ENCODE results near the gene ARHGAP15.

The ARHGAP15 gene

DNA sequence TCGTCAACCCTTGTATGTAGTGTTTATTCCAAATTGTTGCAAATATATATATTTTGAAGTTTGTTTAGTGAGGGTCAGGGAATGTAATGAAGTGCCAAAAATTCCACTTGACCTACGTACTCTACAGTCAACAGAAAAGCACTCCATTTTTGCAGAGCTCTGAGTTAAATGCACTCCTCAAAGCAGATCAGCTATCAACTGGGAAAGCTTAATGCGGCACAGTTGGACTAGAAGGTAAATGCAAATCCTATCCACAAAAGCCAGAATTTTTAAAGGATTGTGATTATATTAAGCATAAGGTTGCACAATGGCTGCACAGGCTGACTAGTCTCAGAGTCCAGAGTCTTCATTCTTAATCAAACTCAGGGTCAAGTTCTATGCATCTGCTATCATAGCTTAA lies 577.1 kb downstream of the ARHGAP15 start:
- no peaks in the 10 kb centered on the region for H3K27me3 ChIP-seq (ENCODE audit: control insufficient read depth, low read length)
- H3K27ac ChIP-seq (ENCODE audit: low read depth, low read length): no peak overlapping the region
- no peak overlapping the region for H3K4me2 ChIP-seq (ENCODE audit: low read length)
- H3K4me1 ChIP-seq (ENCODE audit: control insufficient read depth, low read length): no peaks in the 10 kb centered on the region
- peaks cover 3% of the 10 kb centered on the region; the same call in 1 of the 2 replicates for H3K36me3 ChIP-seq (ENCODE audit: control insufficient read depth, low read length)
- H3K79me2 ChIP-seq (ENCODE audit: control insufficient read depth, low read length): no peaks in the 10 kb centered on the region
- H3K9me3 ChIP-seq (ENCODE audit: control insufficient read depth, insufficient read depth, low read length): no peaks in the 10 kb centered on the region
- TF ChIP-seq, protein P1, sequence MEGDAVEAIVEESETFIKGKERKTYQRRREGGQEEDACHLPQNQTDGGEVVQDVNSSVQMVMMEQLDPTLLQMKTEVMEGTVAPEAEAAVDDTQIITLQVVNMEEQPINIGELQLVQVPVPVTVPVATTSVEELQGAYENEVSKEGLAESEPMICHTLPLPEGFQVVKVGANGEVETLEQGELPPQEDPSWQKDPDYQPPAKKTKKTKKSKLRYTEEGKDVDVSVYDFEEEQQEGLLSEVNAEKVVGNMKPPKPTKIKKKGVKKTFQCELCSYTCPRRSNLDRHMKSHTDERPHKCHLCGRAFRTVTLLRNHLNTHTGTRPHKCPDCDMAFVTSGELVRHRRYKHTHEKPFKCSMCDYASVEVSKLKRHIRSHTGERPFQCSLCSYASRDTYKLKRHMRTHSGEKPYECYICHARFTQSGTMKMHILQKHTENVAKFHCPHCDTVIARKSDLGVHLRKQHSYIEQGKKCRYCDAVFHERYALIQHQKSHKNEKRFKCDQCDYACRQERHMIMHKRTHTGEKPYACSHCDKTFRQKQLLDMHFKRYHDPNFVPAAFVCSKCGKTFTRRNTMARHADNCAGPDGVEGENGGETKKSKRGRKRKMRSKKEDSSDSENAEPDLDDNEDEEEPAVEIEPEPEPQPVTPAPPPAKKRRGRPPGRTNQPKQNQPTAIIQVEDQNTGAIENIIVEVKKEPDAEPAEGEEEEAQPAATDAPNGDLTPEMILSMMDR (IDR thresholded peaks at IDR 0.05; ENCODE audit: low read depth, low read length, poor library complexity, severe bottlenecking): no peak
- no peak for TF ChIP-seq EZH2phosphoT487 (IDR thresholded peaks at IDR 0.05; ENCODE audit: borderline replicate concordance, low read length)
- no peaks in the 10 kb centered on the region for H3F3A ChIP-seq (ENCODE audit: control insufficient read depth, insufficient read depth)
- H3K9me2 ChIP-seq (replicated peaks; ENCODE audit: control insufficient read depth, low read length): no peaks in the 10 kb centered on the region
- no peak overlapping the region for H3K4me3 ChIP-seq (ENCODE audit: low read length)
- no peaks in the 10 kb centered on the region for H4K20me1 ChIP-seq (ENCODE audit: control insufficient read depth, insufficient read depth, low read depth, low read length)

DNA sequence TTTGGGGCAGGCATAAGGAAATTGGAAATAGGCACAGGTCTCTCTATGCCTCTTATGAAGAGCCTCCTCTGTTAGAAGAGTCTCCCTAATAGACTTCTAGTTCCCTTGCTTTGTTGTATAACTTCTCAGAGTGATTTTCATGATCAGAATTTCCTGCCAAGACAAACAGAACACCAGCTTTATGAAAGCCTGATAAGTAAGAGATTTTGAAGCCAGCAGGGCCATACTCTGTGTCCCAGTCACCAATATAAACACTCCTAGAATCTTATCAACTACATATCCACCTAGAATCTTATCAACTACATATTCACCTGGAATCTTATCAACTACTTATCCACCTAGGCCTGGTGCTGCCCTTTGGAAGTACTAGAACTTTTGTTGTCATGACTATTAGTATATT lies 579.5 kb downstream of the ARHGAP15 start:
- H3K27ac ChIP-seq (ENCODE audit: low read depth, low read length): no peak overlapping the region
- H3K79me2 ChIP-seq (ENCODE audit: control insufficient read depth, low read length): no peaks in the 10 kb centered on the region
- H3K9me2 ChIP-seq (replicated peaks; ENCODE audit: control insufficient read depth, low read length): no peaks in the 10 kb centered on the region
- TF ChIP-seq, protein P1 (IDR thresholded peaks at IDR 0.05; ENCODE audit: low read depth, low read length, poor library complexity, severe bottlenecking): no peak
- no peak for TF ChIP-seq EZH2phosphoT487 (IDR thresholded peaks at IDR 0.05; ENCODE audit: borderline replicate concordance, low read length)
- no peak overlapping the region for H3K4me3 ChIP-seq (ENCODE audit: low read length)
- no peaks in the 10 kb centered on the region for H3K27me3 ChIP-seq (ENCODE audit: control insufficient read depth, low read length)
- peaks cover 7% of the 10 kb centered on the region for H3K9me3 ChIP-seq (ENCODE audit: control insufficient read depth, insufficient read depth, low read length)
- H4K20me1 ChIP-seq (ENCODE audit: control insufficient read depth, insufficient read depth, low read depth, low read length): no peaks in the 10 kb centered on the region
- no peaks in the 10 kb centered on the region for H3F3A ChIP-seq (ENCODE audit: control insufficient read depth, insufficient read depth)
- H3K4me2 ChIP-seq (ENCODE audit: low read length): no peak overlapping the region
- H3K4me1 ChIP-seq (ENCODE audit: control insufficient read depth, low read length): no peaks in the 10 kb centered on the region
- no peaks in the 10 kb centered on the region; the same call in 1 of the 2 replicates for H3K36me3 ChIP-seq (ENCODE audit: control insufficient read depth, low read length)

DNA sequence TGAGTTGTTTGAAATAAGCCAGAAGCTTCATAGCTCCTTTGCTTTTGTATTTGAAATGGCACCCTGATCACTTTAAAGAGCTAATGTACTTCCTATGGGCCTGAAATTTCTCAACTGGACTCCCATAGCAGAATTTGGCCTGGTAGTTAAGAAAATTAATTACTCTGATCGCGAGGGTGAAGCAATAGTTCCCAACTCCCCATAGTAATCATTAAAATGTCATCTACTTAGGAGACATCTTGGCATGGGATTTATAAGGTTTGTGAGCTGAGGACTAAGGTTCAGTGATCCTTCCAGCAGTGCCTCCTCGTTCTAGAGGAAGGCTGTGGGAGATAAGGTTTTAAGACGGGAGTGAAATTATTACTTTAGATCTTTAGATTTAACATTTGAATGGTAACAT lies 581.0 kb downstream of the ARHGAP15 start:
- Histone ChIP-seq H3K4me2 (ENCODE audit: low read length) (no peak overlapping the region), H3K27ac (ENCODE audit: low read depth, low read length) (no peak overlapping the region), H3K79me2 (ENCODE audit: control insufficient read depth, low read length) (no peaks in the 10 kb centered on the region), H3K9me2 (replicated peaks; ENCODE audit: control insufficient read depth, low read length) (no peaks in the 10 kb centered on the region), H3K4me3 (ENCODE audit: low read length) (no peak overlapping the region), H3K4me1 (ENCODE audit: control insufficient read depth, low read length) (no peaks in the 10 kb centered on the region), H3K27me3 (ENCODE audit: control insufficient read depth, low read length) (no peaks in the 10 kb centered on the region), H3K9me3 (ENCODE audit: control insufficient read depth, insufficient read depth, low read length) (peaks cover 7% of the 10 kb centered on the region), H3F3A (ENCODE audit: control insufficient read depth, insufficient read depth) (no peaks in the 10 kb centered on the region), H4K20me1 (ENCODE audit: control insufficient read depth, insufficient read depth, low read depth, low read length) (no peaks in the 10 kb centered on the region), H3K36me3 (ENCODE audit: control insufficient read depth, low read length) (no peaks in the 10 kb centered on the region)
- TF ChIP-seq, protein P1 (IDR thresholded peaks at IDR 0.05; ENCODE audit: low read depth, low read length, poor library complexity, severe bottlenecking): no peak
- TF ChIP-seq EZH2phosphoT487 (IDR thresholded peaks at IDR 0.05; ENCODE audit: borderline replicate concordance, low read length): no peak
